ENCODE data around the gene VCX3B.
"Not testable (repeated sequence)": the region's sequence is repeated elsewhere in the genome, so short reads cannot be mapped to it uniquely, and the experiment has no call there.

Gene VCX3B

GRCh38 chrX:8464530-8464929, at the start of gene VCX3B:
Gene VCX3B, plus strand, starts transcription at chrX:8464830. Its CDS starts 621 bp downstream, at chrX:8465451.
- not testable (repeated sequence) for DNase-seq

- no peak for DNase-seq
Observed at GRCh38 chrX:8418301-8418700, 46.3 kb upstream of the VCX3B start.

- DNase-seq, result no peak
Observed at GRCh38 chrX:8424912-8425311, 39.7 kb upstream of the VCX3B start.

GRCh38 chrX:8429692-8430249, 34.9 kb upstream of the VCX3B start:
- DNase-seq, result no peak

GRCh38 chrX:8430444-8430843, 34.2 kb upstream of the VCX3B start:
- DNase-seq, result no peak

GRCh38 chrX:8432396-8432795, 32.2 kb upstream of the VCX3B start:
- DNase-seq, result no peak

- DNase-seq, result no peak
Observed at GRCh38 chrX:8433109-8434062, 31.2 kb upstream of the VCX3B start.

- no peak for DNase-seq
Observed at GRCh38 chrX:8447368-8447767, 17.3 kb upstream of the VCX3B start.

- DNase-seq, result not testable (repeated sequence)
Observed at GRCh38 chrX:8452343-8452742, 12.3 kb upstream of the VCX3B start.

- DNase-seq, result no peak
Observed at GRCh38 chrX:8453611-8454010, 11.0 kb upstream of the VCX3B start.

GRCh38 chrX:8455557-8455956, 9.1 kb upstream of the VCX3B start:
- no peak for DNase-seq

GRCh38 chrX:8462488-8462887, 2.1 kb upstream of the VCX3B start:
- DNase-seq, result no peak

GRCh38 chrX:8484360-8484949, 19.8 kb downstream of the VCX3B start:
- DNase-seq, result no peak

GRCh38 chrX:8495036-8495435, 30.4 kb downstream of the VCX3B start:
- not testable (repeated sequence) for DNase-seq

- no peak for DNase-seq
Observed at GRCh38 chrX:8500203-8500602, 35.6 kb downstream of the VCX3B start.

GRCh38 chrX:8502101-8502500, 37.5 kb downstream of the VCX3B start:
- DNase-seq, result not testable (repeated sequence)

GRCh38 chrX:8504451-8504850, 39.8 kb downstream of the VCX3B start:
- no peak for DNase-seq
